A673 (cell line): ENCODE results near the gene P2RX3. TPM values are rescaled to one million over a fixed set of nuclear protein-coding genes. Genes with fewer than 3 reads are reported as not detected.

Experiments used
- BruUV-seq: library from RNA; stranded (reverse); fragments of 400-500 nt; replicated peaks from 2 replicates; lab custom pipeline; 2021; lab: Mats Ljungman, UMichigan
- CTCF ChIA-PET: fragments of 300-600 bp; sonication (Branson Sonifier 250); formaldehyde crosslinking; loops from one replicate; lab custom pipeline; 2022; ENCODE audit warnings: antibody characterized with exemption; lab: Charles Lee
- POLR2A ChIA-PET: fragments of 300-600 bp; sonication (Branson Sonifier 250); formaldehyde crosslinking; loops from one replicate; lab custom pipeline; 2022; ENCODE audit warnings: antibody characterized with exemption; ENCODE audit not compliant: low non-redundant PET; lab: Charles Lee
- DNase-seq: peaks from one replicate; pipeline ENCODE4 v3.0.0-alpha.2; 2015; ENCODE audit warnings: low spot score
- H3K27ac ChIP-seq: fragments of 200-600 bp; sonication (generic); 2 replicates; pipeline ENCODE4 v1.5.1; 2016; ENCODE audit warnings: mixed run types, low read depth, mild to moderate bottlenecking, mixed read lengths, antibody characterized with exemption, low read length; ENCODE audit not compliant: poor library complexity, severe bottlenecking
- H3K27me3 ChIP-seq: fragments of 200-600 bp; sonication (generic); replicated peaks from 2 replicates; pipeline ENCODE4 v1.6.1; 2017; ENCODE audit warnings: mixed run types, low read depth, mild to moderate bottlenecking, mixed read lengths, antibody characterized with exemption, low read length; ENCODE audit not compliant: insufficient read depth, poor library complexity
- H3K36me3 ChIP-seq: fragments of 200-600 bp; sonication (generic); 2 replicates; pipeline ENCODE4 v1.6.1; 2016; ENCODE audit warnings: mixed run types, mild to moderate bottlenecking, mixed read lengths, antibody characterized with exemption, low read length; ENCODE audit not compliant: insufficient read depth, poor library complexity, severe bottlenecking
- H3K4me1 ChIP-seq: fragments of 200-600 bp; sonication (generic); 2 replicates; pipeline ENCODE4 v1.6.1; 2017; ENCODE audit warnings: mixed run types, mild to moderate bottlenecking, mixed read lengths, antibody characterized with exemption, low read length; ENCODE audit not compliant: insufficient read depth, poor library complexity, severe bottlenecking
- H3K4me3 ChIP-seq: fragments of 200-600 bp; sonication (generic); 2 replicates; pipeline ENCODE4 v1.5.1; 2016; ENCODE audit warnings: low read depth, mixed run types, mild to moderate bottlenecking, mixed read lengths, low read length; ENCODE audit not compliant: poor library complexity, severe bottlenecking
- H3K9me3 ChIP-seq: fragments of 200-600 bp; sonication (generic); 2 replicates; pipeline ENCODE4 v1.6.1; 2016; ENCODE audit warnings: mixed run types, low read depth, mild to moderate bottlenecking, mixed read lengths, antibody characterized with exemption, low read length; ENCODE audit not compliant: poor library complexity, severe bottlenecking
- CTCF ChIP-seq: fragments of 300-800, 200-600 bp; sonication (generic); conservative IDR thresholded peaks from 2 replicates; pipeline ENCODE4 v1.5.1; 2017; ENCODE audit warnings: low read depth, mild to moderate bottlenecking, antibody characterized with exemption, low read length, moderate library complexity, mixed read lengths
- EZH2 ChIP-seq: fragments of 200-600 bp; sonication (generic); IDR thresholded peaks from 2 replicates; pipeline ENCODE4 v1.6.1; 2017; ENCODE audit warnings: borderline replicate concordance, low read depth, mild to moderate bottlenecking, mixed read lengths, antibody characterized with exemption, low read length; ENCODE audit not compliant: poor library complexity, severe bottlenecking
- intact Hi-C: fragments of 100-400 bp; cut with micrococcal nuclease; formaldehyde crosslinking; loops from one replicate; pipeline ENCODE4 v1.10.0; 2022; ENCODE audit not compliant: unreplicated experiment
- total RNA-seq: library from RNA; stranded (reverse); gene quantifications from 2 replicates; pipeline ENCODE4 v1.2.3, GENCODE V29; 2021

The P2RX3 gene
- total RNA-seq, 1 experiment from 2014 or later = not detected

- peaks cover 58% of the 10 kb centered on the region for H3K36me3 ChIP-seq
- ChIA-PET POLR2A (no interaction called here), CTCF (no interaction called here)
- no peak for TF ChIP-seq EZH2
- no peak for TF ChIP-seq CTCF
- no TSS peak for BruUV-seq
- intact Hi-C loops = no loop called here
- H3K4me3 ChIP-seq = no peak overlapping the region
- no peak overlapping the region for H3K27ac ChIP-seq
- H3K27me3 ChIP-seq = no peaks in the 10 kb centered on the region
- no peak for DNase-seq
- H3K9me3 ChIP-seq = no peaks in the 10 kb centered on the region
- peaks cover 15% of the 10 kb centered on the region for H3K4me1 ChIP-seq
Observed at GRCh38 chr11:57310091-57310490, 28.1 kb upstream of the P2RX3 start.

- intact Hi-C loops = no loop called here
- H3K9me3 ChIP-seq = no peaks in the 10 kb centered on the region
- POLR2A ChIA-PET = no interaction called here
- H3K4me3 ChIP-seq = peak overlapping the region; percentile 37
- H3K27me3 ChIP-seq = no peaks in the 10 kb centered on the region
- H3K36me3 ChIP-seq = peaks cover 63% of the 10 kb centered on the region
- no TSS peak for BruUV-seq
- no peak for TF ChIP-seq CTCF
- TF ChIP-seq EZH2 = no peak
- CTCF ChIA-PET = no interaction called here
- DNase-seq = no peak
- peaks cover 20% of the 10 kb centered on the region for H3K4me1 ChIP-seq
- H3K27ac ChIP-seq = peak overlapping the region; percentile 19
Observed at GRCh38 chr11:57310630-57311086, 27.5 kb upstream of the P2RX3 start.

- H3K27me3 ChIP-seq = no peaks in the 10 kb centered on the region
- DNase-seq = peak; percentile 92
- POLR2A ChIA-PET = interaction anchor here (0.7 kb wide), 2 partner anchors 11 to 49 kb away, joined by 3 read pairs; no protein-coding TSS in a partner anchor
- no peak for TF ChIP-seq EZH2
- no peak for TF ChIP-seq CTCF
- H3K36me3 ChIP-seq = peaks cover 65% of the 10 kb centered on the region
- peak overlapping the region; percentile 37 for H3K4me3 ChIP-seq
- peaks cover 24% of the 10 kb centered on the region for H3K4me1 ChIP-seq
- H3K27ac ChIP-seq = peak overlapping the region; percentile 48
- no peaks in the 10 kb centered on the region for H3K9me3 ChIP-seq
- CTCF ChIA-PET = no interaction called here
- BruUV-seq = no TSS peak
- intact Hi-C loops = no loop called here
Observed at GRCh38 chr11:57311109-57311936, 26.8 kb upstream of the P2RX3 start.
